GM19468 (cell line): ENCODE results near the gene C9orf85.
"Not testable (repeated sequence)": the region's sequence is repeated elsewhere in the genome, so short reads cannot be mapped to it uniquely, and the experiment has no call there.

ENCODE experiments used
- ATAC-seq: cut with Tn5 transposase; IDR thresholded peaks from one replicate; pipeline ENCODE4 v1.9.1; 2021; ENCODE audit warnings: mild to moderate bottlenecking, moderate library complexity, moderate number of reproducible peaks; ENCODE audit not compliant: unreplicated experiment; ENCODE audit errors: extremely low read depth

Gene C9orf85

DNA sequence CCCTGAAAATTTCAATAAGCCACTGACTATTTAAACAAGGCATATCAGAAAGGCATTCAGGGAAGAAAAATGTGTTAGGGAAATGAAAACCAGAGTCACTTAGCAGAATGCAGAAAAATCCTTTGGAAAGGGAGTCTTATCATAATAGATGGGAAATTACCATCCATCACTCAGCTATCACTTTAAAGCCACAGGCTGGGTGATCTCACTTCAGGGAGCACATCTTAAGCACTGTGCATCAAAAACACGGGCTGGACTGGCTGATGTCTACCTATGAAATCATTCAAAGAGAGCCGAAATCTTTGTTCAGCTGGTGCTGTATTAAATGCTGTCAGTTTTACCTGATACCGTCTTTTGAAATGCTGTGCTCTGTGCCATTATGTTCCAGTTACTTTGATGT is 75.5 kb downstream of the C9orf85 start:
- ATAC-seq: no peak

DNA sequence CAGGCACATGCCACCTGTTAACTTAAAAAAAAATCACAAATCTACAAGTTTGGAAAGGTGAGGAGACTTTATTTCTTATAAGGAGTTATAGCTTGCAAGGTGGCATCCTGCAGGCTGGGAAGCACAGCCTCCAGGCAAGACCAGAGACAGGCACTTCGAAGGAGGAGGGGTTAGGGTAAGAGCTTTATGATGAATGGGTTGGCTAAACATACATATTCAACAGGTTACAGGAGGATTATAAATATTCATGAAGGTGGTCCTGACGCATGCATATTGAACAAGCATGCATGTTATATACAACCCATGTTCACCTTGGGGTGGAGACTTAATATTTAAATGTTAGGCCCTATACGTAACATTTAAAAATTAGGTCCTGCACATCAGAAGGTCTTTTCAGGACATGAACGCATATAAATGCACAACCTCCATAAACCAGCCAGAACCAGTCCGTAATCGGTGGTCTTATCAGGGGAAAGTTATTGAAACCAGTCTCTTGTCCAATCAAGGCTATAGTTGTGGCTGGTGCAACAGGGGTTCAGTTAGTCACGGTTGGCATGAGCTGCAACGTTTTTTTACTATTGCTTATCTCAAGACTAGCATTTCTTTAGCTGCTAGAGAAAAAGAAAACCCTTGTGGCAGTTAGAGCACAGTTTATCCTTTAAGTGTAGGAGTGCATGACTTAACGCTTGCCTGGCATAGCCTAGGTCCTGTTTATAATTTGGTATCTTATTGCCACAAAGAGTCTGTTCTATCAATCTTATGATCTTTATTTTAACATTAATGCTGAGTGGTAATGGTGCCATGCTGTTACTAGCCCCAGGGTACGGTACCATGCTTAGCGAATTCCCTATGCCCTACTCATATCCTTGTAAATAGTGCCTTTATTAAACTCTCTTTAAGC is 76.3 kb downstream of the C9orf85 start:
- ATAC-seq: no peak

DNA sequence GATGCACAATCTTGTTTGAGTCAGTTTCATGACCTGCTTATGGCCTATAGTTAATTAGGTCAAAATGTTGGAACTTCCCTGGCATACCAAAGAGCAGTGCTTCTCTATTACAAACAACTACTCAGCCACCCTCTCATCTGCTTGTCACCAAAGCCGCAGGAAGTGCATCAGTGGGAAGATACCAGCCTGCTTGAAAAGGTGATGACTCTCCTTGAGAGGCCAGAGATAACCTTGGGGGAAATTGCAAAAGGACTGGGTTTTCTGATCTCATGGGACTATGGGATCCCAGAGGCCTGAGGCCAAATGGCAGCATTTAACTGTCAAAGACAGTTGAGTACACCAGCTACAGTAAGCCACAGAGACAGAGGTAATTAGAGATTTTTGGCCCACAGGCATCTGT is 79.0 kb downstream of the C9orf85 start:
- no peak for ATAC-seq

DNA sequence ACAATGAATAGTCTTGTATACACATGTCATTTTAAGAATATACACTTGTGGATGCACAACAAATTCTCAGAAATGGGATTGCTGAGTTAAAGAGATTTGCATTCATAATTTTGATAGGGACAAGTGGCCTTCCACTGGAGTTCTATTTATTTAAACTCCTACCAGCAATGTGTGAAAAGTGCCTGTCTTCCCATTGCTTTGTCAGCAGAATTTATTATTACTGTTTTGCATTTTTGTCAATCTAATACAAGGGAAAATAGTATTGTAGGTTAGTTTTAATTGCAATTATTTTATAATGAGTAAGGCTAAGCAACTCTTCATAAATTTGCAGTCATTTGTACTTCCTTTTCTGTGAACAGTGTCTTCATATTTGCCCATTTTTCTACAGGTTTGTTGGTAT is 94.0 kb downstream of the C9orf85 start:
- ATAC-seq: no peak

DNA sequence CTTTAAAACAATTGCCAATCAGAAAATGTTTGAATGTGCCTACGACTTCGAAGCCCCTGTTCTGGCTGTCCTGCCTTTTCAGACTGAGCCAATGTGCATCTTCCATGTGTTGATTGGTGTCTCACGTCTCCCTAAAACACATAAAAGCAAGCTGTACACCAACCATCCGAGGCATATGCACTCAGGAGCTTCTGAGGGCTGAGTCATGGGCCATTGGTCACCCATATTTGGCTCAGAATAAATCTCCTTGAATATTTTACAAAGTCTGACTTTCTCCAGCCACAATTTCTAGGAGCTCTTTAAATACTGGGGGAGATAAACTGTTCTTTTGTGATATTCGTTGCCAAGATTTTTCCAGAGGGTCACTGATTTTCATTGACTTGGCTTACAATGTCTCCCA is 95.1 kb downstream of the C9orf85 start:
- no peak for ATAC-seq

DNA sequence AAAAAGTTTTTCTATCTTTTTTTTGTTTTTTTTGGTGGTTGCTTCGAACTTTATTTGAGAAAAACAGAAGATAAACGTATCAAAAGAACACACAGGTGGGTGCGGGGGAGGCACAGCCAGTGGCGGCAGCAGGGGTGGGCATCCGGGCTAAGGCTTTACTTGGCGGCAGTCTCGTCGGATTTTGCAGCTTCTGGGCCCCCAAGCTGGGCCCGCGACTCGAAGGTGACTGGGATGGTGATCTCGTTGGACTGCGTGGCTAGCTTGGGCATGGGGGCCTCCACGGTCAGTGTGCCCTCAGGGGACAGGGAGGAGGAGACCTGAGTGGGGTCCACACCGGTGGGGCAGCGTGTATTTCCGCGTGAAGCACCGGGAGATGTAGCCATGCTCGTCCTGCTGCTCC is 96.3 kb downstream of the C9orf85 start:
- ATAC-seq: not testable (repeated sequence)

DNA sequence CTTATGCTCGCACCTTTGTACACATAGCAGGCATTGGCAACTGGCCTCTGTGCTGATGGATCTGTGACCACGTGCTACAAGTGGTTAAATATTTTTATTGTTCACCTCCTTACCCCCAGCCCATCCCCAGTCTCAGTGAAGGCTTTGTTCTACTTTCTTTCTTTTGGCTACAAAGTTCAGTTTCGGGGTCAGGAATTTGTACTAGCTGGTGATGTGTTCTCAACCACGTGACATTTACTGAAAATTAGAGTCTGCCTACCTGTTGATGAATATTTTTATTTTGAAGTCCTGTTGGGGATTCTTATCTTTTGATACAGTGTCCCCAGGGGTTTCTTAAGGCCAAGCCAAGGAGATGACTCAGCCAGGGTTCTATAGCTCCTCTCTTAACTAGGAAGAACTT is 101.2 kb downstream of the C9orf85 start:
- no peak for ATAC-seq

DNA sequence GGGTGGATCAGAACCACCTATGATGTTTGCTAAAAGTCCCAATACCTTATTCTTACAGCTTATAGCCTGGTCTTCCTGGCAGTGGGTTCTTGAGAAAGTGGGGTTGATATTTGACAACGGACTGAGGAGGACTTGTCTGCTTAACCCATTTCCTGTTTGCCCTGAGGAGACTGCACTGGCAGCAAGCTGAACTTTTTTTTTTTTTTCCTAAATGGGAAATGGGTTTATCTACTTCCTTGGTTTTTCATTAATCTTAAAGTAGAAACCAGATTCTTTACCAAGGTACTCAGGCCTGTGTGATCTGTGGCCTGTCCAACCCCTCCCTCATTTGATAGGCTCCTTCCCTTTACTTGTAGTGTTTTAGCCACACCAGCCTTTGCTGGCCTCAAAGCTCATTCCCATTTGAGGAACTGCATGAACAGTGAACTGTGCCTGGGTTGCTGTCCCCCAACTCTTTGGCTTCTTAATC is 101.9 kb downstream of the C9orf85 start:
- ATAC-seq: no peak

DNA sequence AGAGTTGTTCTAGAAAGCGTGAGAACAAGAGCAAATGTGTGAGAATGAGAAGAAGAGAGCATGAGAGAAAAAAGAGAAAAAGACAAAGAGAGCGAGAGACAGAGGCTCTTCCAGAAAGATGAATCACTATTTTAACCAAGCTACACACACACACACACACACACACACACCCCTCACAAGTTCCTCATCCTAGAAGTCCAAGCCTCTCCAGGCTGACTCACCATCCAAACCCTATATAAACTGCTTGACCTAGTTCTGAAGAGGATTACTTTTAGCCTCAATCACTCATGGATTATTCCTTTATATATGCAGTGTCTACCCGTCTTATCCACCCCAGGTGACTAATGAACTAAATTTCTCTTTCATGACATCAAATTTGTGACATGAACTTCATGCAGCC is 111.4 kb downstream of the C9orf85 start:
- ATAC-seq: no peak
